Erythroblast (primary cell): Measurements from ENCODE around the gene PPM1G.

Source experiments
- GATA1 ChIP-seq: IDR thresholded peaks from 2 replicates; pipeline ENCODE4 v1.6.1; 2011; ENCODE audit warnings: low read depth, mild to moderate bottlenecking, control low read depth, low read length, moderate library complexity
- POLR2A ChIP-seq: IDR thresholded peaks from 2 replicates; pipeline ENCODE4 v1.6.1; 2011; ENCODE audit warnings: mild to moderate bottlenecking, low read length

- no peak for TF ChIP-seq POLR2A
- no peak for TF ChIP-seq GATA1
Measured at GRCh38 chr2:27375513-27376099, 33.8 kb downstream of the PPM1G start.
